ENCODE results near the gene PLA2G2C.

PLA2G2C gene

DNA sequence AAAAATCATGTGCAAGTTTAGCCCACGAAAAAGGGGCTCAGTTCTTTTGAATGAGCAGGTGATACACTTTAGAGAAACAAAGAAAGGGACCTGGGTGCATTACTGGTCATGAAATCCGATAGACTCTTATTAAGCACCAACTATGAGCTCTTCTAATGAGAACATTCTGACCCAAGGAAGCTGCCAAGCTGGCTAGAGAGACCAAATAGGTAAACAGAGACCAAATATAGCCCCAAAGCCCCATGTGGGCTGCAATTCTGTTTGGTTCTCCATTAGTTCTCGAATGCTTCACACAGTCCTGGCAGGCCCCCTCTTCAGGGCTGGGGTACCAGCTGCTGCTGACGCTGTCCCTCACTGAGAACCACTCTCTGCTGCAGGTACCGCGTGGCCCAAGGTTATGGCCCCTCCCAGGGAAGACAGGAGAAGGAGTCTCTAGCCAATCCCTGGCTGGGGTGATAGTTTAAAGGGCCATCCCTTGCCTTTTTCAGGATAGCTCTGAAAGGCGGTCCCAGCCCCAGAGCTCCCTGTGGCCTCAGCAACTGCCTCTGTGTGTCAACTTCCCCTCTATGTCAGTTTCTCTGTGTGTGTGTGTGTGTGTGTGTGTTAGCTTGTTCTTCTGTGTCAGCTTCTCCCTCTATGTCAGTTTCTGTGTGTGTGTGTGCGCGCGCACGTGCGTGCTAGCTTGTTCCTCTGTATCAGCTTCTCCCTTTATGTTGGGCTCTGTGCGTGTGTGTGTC, 7.5 kb downstream of the PLA2G2C start:
- H3K27ac ChIP-seq = no peak overlapping the region
- TF ChIP-seq, protein P1, sequence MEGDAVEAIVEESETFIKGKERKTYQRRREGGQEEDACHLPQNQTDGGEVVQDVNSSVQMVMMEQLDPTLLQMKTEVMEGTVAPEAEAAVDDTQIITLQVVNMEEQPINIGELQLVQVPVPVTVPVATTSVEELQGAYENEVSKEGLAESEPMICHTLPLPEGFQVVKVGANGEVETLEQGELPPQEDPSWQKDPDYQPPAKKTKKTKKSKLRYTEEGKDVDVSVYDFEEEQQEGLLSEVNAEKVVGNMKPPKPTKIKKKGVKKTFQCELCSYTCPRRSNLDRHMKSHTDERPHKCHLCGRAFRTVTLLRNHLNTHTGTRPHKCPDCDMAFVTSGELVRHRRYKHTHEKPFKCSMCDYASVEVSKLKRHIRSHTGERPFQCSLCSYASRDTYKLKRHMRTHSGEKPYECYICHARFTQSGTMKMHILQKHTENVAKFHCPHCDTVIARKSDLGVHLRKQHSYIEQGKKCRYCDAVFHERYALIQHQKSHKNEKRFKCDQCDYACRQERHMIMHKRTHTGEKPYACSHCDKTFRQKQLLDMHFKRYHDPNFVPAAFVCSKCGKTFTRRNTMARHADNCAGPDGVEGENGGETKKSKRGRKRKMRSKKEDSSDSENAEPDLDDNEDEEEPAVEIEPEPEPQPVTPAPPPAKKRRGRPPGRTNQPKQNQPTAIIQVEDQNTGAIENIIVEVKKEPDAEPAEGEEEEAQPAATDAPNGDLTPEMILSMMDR (conservative IDR thresholded peaks at IDR 0.05) = no peak
- TF ChIP-seq ZFX (IDR thresholded peaks at IDR 0.05) = no peak

DNA sequence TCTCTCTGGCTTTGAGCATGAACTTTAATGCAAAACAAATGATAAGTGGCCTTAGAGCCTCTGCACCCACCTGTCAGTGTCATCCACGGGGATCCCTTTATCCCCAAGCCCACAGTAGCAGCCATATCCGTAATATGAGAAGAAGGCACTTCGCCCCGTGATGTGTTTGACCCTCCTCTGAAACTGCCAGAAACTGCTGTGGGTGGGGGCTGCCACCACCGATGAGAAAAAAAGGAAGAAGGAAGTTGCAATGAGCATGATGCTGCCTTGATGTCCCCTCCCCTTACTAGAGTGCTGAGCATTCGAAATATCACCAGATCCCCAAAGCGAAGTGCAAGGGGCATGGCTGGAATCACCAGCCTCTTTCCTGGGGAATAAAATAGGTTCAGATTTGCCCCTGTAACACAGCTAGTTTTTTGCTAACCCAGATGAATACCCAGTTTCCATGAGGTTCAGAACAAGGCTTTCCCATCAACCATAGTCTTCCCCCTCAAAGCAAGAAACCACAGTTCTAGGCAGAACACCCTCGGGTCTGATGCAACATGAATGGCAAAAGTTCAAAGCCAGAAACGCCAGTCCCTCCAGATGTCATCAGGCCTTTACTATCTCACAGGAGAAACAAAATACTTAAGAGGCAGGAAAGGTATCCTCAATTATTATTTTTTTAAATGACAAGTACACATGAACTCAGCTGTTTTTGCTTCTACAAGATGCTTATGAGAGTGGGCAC, 11.2 kb downstream of the PLA2G2C start:
- H3K27ac ChIP-seq = no peak overlapping the region
- no peak for TF ChIP-seq ZFX (IDR thresholded peaks at IDR 0.05)
- TF ChIP-seq, protein P1 (conservative IDR thresholded peaks at IDR 0.05) = no peak

DNA sequence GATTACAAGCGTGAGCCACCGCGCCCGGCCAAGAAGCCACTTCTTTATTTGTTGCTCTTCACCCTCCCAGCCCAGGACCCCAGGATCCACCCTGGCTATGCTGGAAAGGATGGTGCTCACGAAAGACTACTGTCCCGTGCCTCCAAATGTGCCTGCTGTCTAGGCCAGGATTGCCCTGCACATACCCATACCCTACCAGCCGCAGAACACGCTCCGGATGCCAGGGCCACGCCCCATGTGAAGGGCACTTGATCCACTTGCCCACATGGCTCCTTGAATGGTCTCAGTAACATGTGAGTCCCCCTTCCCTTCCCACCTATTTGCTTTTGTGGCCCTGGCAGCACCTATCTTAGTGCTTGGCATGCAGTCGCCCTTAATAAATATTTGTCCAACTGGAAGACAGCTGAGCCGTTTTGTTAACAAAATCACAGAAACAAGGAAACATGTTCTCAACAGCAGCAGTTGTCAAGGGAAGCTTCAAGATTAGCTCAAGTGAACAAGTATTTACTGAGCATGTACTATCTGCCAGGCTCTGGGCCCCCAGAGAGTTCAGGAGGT, 14.2 kb downstream of the PLA2G2C start:
- no peak overlapping the region for H3K27ac ChIP-seq
- no peak for TF ChIP-seq ZFX (IDR thresholded peaks at IDR 0.05)
- TF ChIP-seq, protein P1 (conservative IDR thresholded peaks at IDR 0.05) = no peak

DNA sequence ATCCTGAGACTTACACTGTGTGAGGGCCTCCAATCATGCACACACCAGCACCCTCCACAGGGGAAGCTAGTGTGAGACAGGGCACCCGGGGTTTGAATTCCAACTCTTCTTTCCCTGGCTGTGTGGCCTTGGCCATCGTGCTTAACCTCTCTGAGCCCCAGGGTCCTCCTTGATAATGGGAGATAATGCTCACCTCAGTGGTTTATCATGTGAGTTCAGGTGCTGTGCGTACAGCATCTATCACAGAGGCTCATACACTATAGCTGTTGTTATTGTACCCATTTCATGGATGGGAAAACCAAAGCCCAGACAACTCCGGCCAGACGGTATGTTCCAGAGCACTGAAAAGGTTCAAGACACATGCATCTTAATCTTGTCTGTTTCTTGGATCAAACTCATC, 16.4 kb downstream of the PLA2G2C start:
- no peak overlapping the region for H3K27ac ChIP-seq
- TF ChIP-seq, protein P1 (conservative IDR thresholded peaks at IDR 0.05) = no peak
- no peak for TF ChIP-seq ZFX (IDR thresholded peaks at IDR 0.05)

DNA sequence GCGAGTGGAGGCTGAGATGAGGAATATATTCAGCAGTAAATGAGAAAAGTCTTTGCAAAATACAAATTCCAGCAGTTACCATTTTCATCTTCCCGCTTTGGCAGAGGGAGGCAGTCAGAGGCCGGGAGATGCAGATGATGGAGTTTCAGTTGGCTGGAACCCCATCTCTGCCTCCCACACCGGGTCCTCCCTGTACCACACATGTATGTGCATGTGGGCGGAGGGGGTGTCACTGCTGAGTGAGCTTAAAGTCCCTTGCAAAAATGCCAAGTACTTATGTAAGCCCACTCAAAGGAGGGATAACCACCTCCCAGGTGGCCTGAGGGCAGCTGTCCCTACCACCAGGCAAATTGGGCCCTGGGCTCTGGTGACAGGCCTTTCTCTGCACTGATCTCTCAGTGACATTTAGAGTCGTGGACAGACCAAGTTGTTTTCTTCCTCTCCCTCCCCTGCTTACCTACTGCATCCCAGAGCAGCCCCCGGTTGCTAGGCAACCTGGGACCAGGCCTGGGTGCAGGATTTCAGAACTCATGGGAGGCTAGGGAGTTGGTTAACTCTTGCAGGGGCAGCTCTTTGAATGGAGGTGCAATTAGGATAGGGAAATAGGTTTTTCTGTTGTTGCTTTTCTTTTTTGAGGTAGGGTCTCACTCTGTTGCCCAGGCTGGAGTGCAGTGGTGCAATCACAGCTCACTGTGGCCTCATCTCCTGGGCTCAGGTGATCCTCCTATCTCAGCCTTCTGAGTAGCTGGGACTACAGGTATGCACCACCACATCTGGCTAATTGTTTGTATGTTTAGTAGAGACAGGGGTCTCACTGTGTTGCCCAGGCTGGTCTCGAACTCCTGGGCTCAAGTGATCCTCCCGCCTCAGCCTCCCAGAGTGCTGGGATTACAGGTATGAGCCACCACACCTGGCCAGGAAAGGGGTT, 17.5 kb downstream of the PLA2G2C start:
- no peak overlapping the region for H3K27ac ChIP-seq
- TF ChIP-seq, protein P1 (conservative IDR thresholded peaks at IDR 0.05) = no peak
- TF ChIP-seq ZFX (IDR thresholded peaks at IDR 0.05) = no peak

DNA sequence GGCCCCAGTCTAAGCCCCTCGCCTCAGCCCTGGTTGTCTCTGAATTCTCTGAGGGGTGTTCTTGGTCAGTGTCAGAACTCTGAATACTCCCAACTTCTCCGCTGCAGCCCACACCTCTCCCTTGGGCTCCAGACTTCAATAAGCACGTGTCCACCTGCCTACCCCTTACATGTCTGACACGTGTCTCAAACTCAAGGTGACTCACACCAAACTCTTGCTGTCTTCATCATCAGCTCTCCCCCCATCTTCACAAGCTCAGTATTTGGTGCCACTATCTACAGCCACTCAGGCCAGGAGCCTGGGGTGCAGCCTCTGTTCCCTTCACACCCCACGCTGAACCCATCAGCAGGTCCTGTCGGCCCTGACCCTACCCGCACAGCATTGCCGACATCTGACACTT, 19.2 kb downstream of the PLA2G2C start:
- no peak for TF ChIP-seq ZFX (IDR thresholded peaks at IDR 0.05)
- TF ChIP-seq, protein P1 (conservative IDR thresholded peaks at IDR 0.05) = no peak
- no peak overlapping the region for H3K27ac ChIP-seq
